Measurements from ENCODE around the gene CCT8L2. TPM values are rescaled to one million over a fixed set of nuclear protein-coding genes. Genes with fewer than 3 reads are reported as not detected.
"Not testable (repeated sequence)": the region's sequence is repeated elsewhere in the genome, so short reads cannot be mapped to it uniquely, and the experiment has no call there.

Gene CCT8L2
- total RNA-seq, 8 experiments from 2014 or later = 0.08 to 0.31 (median 0.19) TPM; not detected in 4

DNA sequence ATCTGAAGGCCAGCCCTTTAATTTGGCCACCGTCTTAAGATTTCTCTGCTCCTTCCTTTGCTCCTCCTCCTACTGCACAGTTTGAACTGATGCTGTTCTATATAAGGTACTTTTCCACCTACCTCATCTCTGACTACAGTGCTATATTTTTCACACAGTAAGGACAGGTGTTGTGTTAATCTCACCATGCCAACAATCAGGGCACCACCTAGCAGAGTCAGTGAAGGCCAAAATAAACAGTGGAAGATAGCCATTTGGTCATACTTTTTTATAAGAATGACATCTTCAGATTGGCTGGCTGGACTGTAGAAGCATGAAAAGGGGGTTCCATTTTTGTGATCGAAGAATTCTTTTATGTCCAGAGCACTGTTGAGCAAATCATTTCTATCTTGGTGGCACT is 11.7 kb downstream of the CCT8L2 start:
- H3K4me3 ChIP-seq; in situ Hi-C loops (cut with MboI; ENCODE audit: low pct_unique_long_range_greater_than_20kb in 2 of 9, low sequenced_read_pairs in 9 of 9, unreplicated experiment in 9 of 9); ATAC-seq (replicated peaks in 6 of 8); H3K27ac ChIP-seq; H3K4me1 ChIP-seq (replicated peaks in 1 of 2): not testable (repeated sequence)
- WGBS, 10 experiments = 60 to 67% (median 63%) methylated on average over 1 of the region's 2 CpGs; no CpG with 5 or more reads in 7 of the 10 experiments

- WGBS, 10 experiments = 0 to 43% (median 20%) methylated on average over 1 of the region's 2 CpGs; no CpG with 5 or more reads in 7 of the 10 experiments
- ATAC-seq (replicated peaks in 6 of 8); in situ Hi-C loops (cut with MboI; ENCODE audit: low pct_unique_long_range_greater_than_20kb in 2 of 9, low sequenced_read_pairs in 9 of 9, unreplicated experiment in 9 of 9); H3K27ac ChIP-seq; H3K4me3 ChIP-seq; H3K4me1 ChIP-seq (replicated peaks in 1 of 2): not testable (repeated sequence)
These were observed 23.3 kb downstream of the CCT8L2 start for GRCh38 chr22:16569240-16569834.

DNA sequence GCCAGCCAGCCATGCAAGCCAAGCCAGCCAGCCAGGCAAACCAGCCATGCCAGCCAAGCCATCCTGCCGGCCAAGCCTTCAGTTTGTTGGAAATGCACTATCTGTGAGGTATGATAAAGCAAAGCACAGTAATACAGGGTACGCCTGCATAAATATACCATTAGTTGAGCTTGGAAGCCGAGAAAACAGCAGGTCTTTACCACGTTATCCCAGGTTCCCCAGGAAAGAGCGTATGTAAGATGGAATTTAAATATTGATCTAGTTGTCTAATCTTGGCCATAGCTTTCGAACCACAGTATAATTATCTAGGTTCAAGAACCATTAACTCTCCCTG is 24.2 kb downstream of the CCT8L2 start:
- in situ Hi-C loops (cut with MboI; ENCODE audit: low pct_unique_long_range_greater_than_20kb in 2 of 9, low sequenced_read_pairs in 9 of 9, unreplicated experiment in 9 of 9) = no loop called here
- no peak for ATAC-seq (replicated peaks in 6 of 8)
- Histone ChIP-seq H3K27ac (no peak overlapping the region), H3K4me3 (no peak overlapping the region), H3K4me1 (replicated peaks in 1 of 2) (no peaks in the 10 kb centered on the region)
- WGBS, 10 experiments = 18 to 73% (median 20%) methylated on average over 1 to 6 of the region's 6 CpGs; no CpG with 5 or more reads in 2 of the 10 experiments

GRCh38 chr22:16567617-16568424 is 24.8 kb downstream of the CCT8L2 start:
- WGBS, 10 experiments = 0 to 72% (median 58%) methylated on average over 1 to 6 of the region's 13 CpGs; no CpG with 5 or more reads in 4 of the 10 experiments
- H3K27ac ChIP-seq; H3K4me3 ChIP-seq; in situ Hi-C loops (cut with MboI; ENCODE audit: low pct_unique_long_range_greater_than_20kb in 2 of 9, low sequenced_read_pairs in 9 of 9, unreplicated experiment in 9 of 9); H3K4me1 ChIP-seq (replicated peaks in 1 of 2); ATAC-seq (replicated peaks in 6 of 8): not testable (repeated sequence)

GRCh38 chr22:16566421-16567151 is 26.0 kb downstream of the CCT8L2 start:
- in situ Hi-C loops (cut with MboI; ENCODE audit: low pct_unique_long_range_greater_than_20kb in 2 of 9, low sequenced_read_pairs in 9 of 9, unreplicated experiment in 9 of 9); H3K4me3 ChIP-seq; ATAC-seq (replicated peaks in 6 of 8); H3K4me1 ChIP-seq (replicated peaks in 1 of 2); H3K27ac ChIP-seq: not testable (repeated sequence)
- 13 to 67% (median 21%) methylated on average over 2 to 3 of the region's 7 CpGs; no CpG with 5 or more reads in 7 of the 10 experiments for WGBS, 10 experiments

DNA sequence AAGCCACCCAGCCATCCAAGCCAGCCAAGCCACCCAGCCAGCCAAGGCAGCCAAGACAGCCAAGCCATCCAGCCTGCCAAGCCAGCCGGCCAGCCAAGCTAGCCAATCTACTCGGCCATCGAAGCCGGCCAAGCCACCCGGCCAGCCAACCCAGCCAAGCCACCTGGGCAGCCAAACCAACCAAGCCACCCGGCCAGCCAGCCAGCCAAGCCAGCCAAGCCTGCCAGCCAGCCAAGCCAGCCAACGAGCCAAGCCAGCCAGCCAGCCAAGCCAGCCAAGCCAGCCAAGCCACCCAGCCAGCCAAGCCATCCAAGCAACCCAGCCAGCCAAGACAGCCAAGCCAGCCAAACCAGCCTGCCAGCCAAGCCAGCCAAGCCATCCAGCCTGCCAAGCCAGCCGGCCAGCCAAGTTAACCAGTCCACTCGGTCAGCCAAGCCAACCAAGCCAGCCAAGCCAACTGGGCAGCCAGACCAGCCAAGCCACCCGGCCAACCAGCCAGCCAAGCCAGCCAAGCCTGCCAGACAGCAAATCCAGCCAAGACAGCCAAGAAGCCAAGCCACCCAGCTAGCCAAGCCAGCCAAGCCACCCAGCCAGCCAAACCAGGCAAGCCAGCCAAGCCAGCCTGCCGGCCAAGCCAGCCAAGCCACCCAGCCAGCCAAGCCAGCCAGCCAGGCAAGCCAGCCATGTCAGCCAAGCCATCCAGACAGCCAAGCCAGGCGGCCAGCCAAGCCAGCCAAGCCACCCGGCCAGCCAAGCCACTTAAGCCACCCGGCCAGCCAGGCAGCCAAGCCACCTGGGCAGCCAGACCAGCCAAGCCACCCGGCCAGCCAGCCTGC is 26.8 kb downstream of the CCT8L2 start:
- ATAC-seq (replicated peaks in 6 of 8); H3K4me1 ChIP-seq (replicated peaks in 1 of 2); H3K27ac ChIP-seq; in situ Hi-C loops (cut with MboI; ENCODE audit: low pct_unique_long_range_greater_than_20kb in 2 of 9, low sequenced_read_pairs in 9 of 9, unreplicated experiment in 9 of 9); H3K4me3 ChIP-seq: not testable (repeated sequence)
- 32 to 67% (median 61%) methylated on average over 1 to 9 of the region's 15 CpGs; no CpG with 5 or more reads in 4 of the 10 experiments for WGBS, 10 experiments

GRCh38 chr22:16564837-16565584 is 27.6 kb downstream of the CCT8L2 start:
- H3K27ac ChIP-seq; H3K4me1 ChIP-seq (replicated peaks in 1 of 2); ATAC-seq (replicated peaks in 6 of 8); in situ Hi-C loops (cut with MboI; ENCODE audit: low pct_unique_long_range_greater_than_20kb in 2 of 9, low sequenced_read_pairs in 9 of 9, unreplicated experiment in 9 of 9); H3K4me3 ChIP-seq: not testable (repeated sequence)
- 0 to 73% (median 41%) methylated on average over 1 to 2 of the region's 6 CpGs; no CpG with 5 or more reads in 4 of the 10 experiments for WGBS, 10 experiments

- in situ Hi-C loops (cut with MboI; ENCODE audit: low pct_unique_long_range_greater_than_20kb in 2 of 9, low sequenced_read_pairs in 9 of 9, unreplicated experiment in 9 of 9) = no loop called here
- H3K4me1 ChIP-seq (replicated peaks in 1 of 2) = no peaks in the 10 kb centered on the region
- WGBS, 10 experiments = 0 to 67% (median 35%) methylated on average over 1 to 7 of the region's 14 CpGs; no CpG with 5 or more reads in 2 of the 10 experiments
- no peak for ATAC-seq (replicated peaks in 6 of 8)
- no peak overlapping the region for H3K4me3 ChIP-seq
- H3K27ac ChIP-seq = no peak overlapping the region
These were observed 28.8 kb downstream of the CCT8L2 start for GRCh38 chr22:16563555-16564520.

GRCh38 chr22:16562711-16563554 is 29.7 kb downstream of the CCT8L2 start:
- Histone ChIP-seq H3K4me1 (replicated peaks in 1 of 2) (no peaks in the 10 kb centered on the region), H3K27ac (no peak overlapping the region), H3K4me3 (no peak overlapping the region)
- no peak for ATAC-seq (replicated peaks in 6 of 8)
- WGBS, 10 experiments = 55 to 95% (median 70%) methylated on average over 3 to 4 of the region's 4 CpGs; no CpG with 5 or more reads in 5 of the 10 experiments
- in situ Hi-C loops (cut with MboI; ENCODE audit: low pct_unique_long_range_greater_than_20kb in 2 of 9, low sequenced_read_pairs in 9 of 9, unreplicated experiment in 9 of 9) = no loop called here

DNA sequence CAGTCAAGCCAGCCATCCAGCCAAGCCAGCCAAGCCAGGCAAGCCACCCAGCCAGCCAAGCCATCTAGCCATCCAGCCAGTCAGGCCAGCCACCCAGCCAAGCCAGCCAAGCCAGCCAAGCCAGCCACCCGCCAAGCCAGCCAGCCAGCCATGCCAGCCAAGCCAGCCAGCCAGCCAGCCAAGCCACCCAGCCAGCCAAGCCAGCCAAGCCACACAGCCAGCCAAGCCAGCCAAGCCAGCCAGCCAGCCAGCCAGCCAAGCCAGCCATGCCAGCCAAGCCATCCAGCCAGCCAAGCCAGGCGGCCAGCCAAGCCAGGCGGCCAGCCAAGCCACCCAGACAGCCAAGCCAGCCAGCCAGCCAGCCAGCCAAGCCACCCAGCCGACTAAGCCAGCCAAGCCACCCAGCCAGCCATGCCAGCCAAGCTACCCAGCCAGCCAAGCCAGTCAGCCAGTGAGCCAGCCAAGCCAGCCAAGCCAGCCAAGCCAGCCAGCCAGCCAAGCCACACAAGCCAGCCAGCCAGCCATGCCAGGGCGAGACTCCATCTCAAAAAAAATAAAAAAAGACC is 31.4 kb downstream of the CCT8L2 start:
- ATAC-seq (replicated peaks in 6 of 8); H3K4me1 ChIP-seq (replicated peaks in 1 of 2); in situ Hi-C loops (cut with MboI; ENCODE audit: low pct_unique_long_range_greater_than_20kb in 2 of 9, low sequenced_read_pairs in 9 of 9, unreplicated experiment in 9 of 9); H3K27ac ChIP-seq; H3K4me3 ChIP-seq: not testable (repeated sequence)
- 0 to 60% (median 29%) methylated on average over 1 to 4 of the region's 5 CpGs; no CpG with 5 or more reads in 4 of the 10 experiments for WGBS, 10 experiments

All from motor neuron (in vitro differentiated cells).